Karpas-422 (cell line): ENCODE measurements around the gene ISG15. TPM values are rescaled to one million over a fixed set of nuclear protein-coding genes. Genes with fewer than 3 reads are reported as not detected.
"Not testable (repeated sequence)": the region's sequence is repeated elsewhere in the genome, so short reads cannot be mapped to it uniquely, and the experiment has no call there.

Experiments
- DNase-seq: peaks from one replicate; pipeline ENCODE4 v3.0.0-alpha.2; 2015
- H2AFZ ChIP-seq: fragments of 200-600 bp; sonication (generic); 2 replicates; pipeline ENCODE4 v1.6.1; 2014; ENCODE audit warnings: antibody characterized with exemption, low read length, mixed read lengths
- H3K27ac ChIP-seq: fragments of 200-600 bp; sonication (generic); 2 replicates; pipeline ENCODE4 v1.5.1; 2014; ENCODE audit warnings: mild to moderate bottlenecking, low read length, moderate library complexity
- H3K27me3 ChIP-seq: fragments of 200-600 bp; sonication (generic); 2 replicates; pipeline ENCODE4 v1.6.1; 2014; ENCODE audit warnings: low read length, mixed read lengths
- H3K36me3 ChIP-seq: fragments of 200-600 bp; sonication (generic); 2 replicates; pipeline ENCODE4 v1.6.1; 2014; ENCODE audit warnings: low read length, mixed read lengths; ENCODE audit not compliant: insufficient read depth
- H3K4me1 ChIP-seq: fragments of 200-600 bp; sonication (generic); 2 replicates; pipeline ENCODE4 v1.6.1; 2014; ENCODE audit warnings: mild to moderate bottlenecking, low read length, mixed read lengths
- H3K4me2 ChIP-seq: fragments of 200-600 bp; sonication (generic); 2 replicates; pipeline ENCODE4 v1.6.1; 2014; ENCODE audit warnings: low read length, low read depth, mild to moderate bottlenecking; ENCODE audit not compliant: poor library complexity, severe bottlenecking
- H3K4me3 ChIP-seq: fragments of 200-600 bp; sonication (generic); 2 replicates; pipeline ENCODE4 v1.5.1; 2014; ENCODE audit warnings: mild to moderate bottlenecking, antibody characterized with exemption, low read length, mixed read lengths
- H3K79me2 ChIP-seq: fragments of 200-600 bp; sonication (generic); 2 replicates; pipeline ENCODE4 v1.6.1; 2014; ENCODE audit warnings: mild to moderate bottlenecking, low read length, mixed read lengths
- H3K9ac ChIP-seq: fragments of 200-600 bp; sonication (generic); 2 replicates; pipeline ENCODE4 v1.6.0; 2014; ENCODE audit warnings: low read length
- H3K9me2 ChIP-seq: fragments of 200-600 bp; sonication (generic), shearing (Covaris generic); replicated peaks from 2 replicates; pipeline ENCODE4 v1.6.0; 2014; ENCODE audit warnings: mild to moderate bottlenecking, low read length, moderate library complexity; ENCODE audit not compliant: insufficient read depth
- H3K9me3 ChIP-seq: fragments of 300-700, 200-600 bp; sonication (generic); 2 replicates; pipeline ENCODE4 v1.6.1; 2014; ENCODE audit warnings: low read length, mixed read lengths
- H4K20me1 ChIP-seq: fragments of 200-600 bp; sonication (generic); 2 replicates; pipeline ENCODE4 v1.6.1; 2014; ENCODE audit warnings: mild to moderate bottlenecking, antibody characterized with exemption, low read length, low read depth; ENCODE audit not compliant: insufficient read depth
- total RNA-seq: library from RNA; depleted of rRNA; stranded (reverse); fragments of >200 nt; shearing (Covaris generic); gene quantifications from 2 replicates; pipeline ENCODE4 v1.2.3, GENCODE V29; 2014; ENCODE audit warnings: low replicate concordance

Gene ISG15
- total RNA-seq, 1 experiment from 2014 or later: 102 TPM

GRCh38 chr1:1023700-1024099, 10.4 kb downstream of the ISG15 start:
- Histone ChIP-seq H3K4me3 (no peak overlapping the region), H3K79me2 (no peaks in the 10 kb centered on the region), H4K20me1 (peaks cover 20% of the 10 kb centered on the region; the same call in 1 of the 2 replicates), H3K27ac (no peak overlapping the region), H3K4me2 (no peak overlapping the region), H3K9ac (no peak overlapping the region), H2AFZ (no peak overlapping the region), H3K36me3 (no peaks in the 10 kb centered on the region), H3K27me3 (no peaks in the 10 kb centered on the region), H3K4me1 (peaks cover 11% of the 10 kb centered on the region), H3K9me3 (no peaks in the 10 kb centered on the region), H3K9me2 (no peaks in the 10 kb centered on the region)
- DNase-seq: no peak

- H3K9ac ChIP-seq: no peak overlapping the region
- no peak for DNase-seq
- H3K27me3 ChIP-seq: no peaks in the 10 kb centered on the region
- no peaks in the 10 kb centered on the region for H3K9me2 ChIP-seq
- no peak overlapping the region for H2AFZ ChIP-seq
- H3K27ac ChIP-seq: no peak overlapping the region
- peaks cover 20% of the 10 kb centered on the region; the same call in 1 of the 2 replicates for H4K20me1 ChIP-seq
- no peaks in the 10 kb centered on the region for H3K79me2 ChIP-seq
- no peaks in the 10 kb centered on the region for H3K36me3 ChIP-seq
- H3K4me2 ChIP-seq: no peak overlapping the region
- no peaks in the 10 kb centered on the region for H3K9me3 ChIP-seq
- H3K4me1 ChIP-seq: peaks cover 11% of the 10 kb centered on the region
- no peak overlapping the region for H3K4me3 ChIP-seq
These were observed 11.0 kb downstream of the ISG15 start for GRCh38 chr1:1024149-1024770.

GRCh38 chr1:1024771-1025699, 11.7 kb downstream of the ISG15 start:
- Histone ChIP-seq H3K79me2 (no peaks in the 10 kb centered on the region), H2AFZ (no peak overlapping the region), H3K27ac (no peak overlapping the region), H3K4me2 (no peak overlapping the region), H3K9me2 (no peaks in the 10 kb centered on the region), H4K20me1 (peaks cover 20% of the 10 kb centered on the region; the same call in 1 of the 2 replicates), H3K4me1 (peaks cover 11% of the 10 kb centered on the region), H3K27me3 (no peaks in the 10 kb centered on the region), H3K9ac (no peak overlapping the region), H3K36me3 (no peaks in the 10 kb centered on the region), H3K9me3 (no peaks in the 10 kb centered on the region), H3K4me3 (no peak overlapping the region)
- no peak for DNase-seq

GRCh38 chr1:1025730-1026129, 12.4 kb downstream of the ISG15 start:
- peaks cover 20% of the 10 kb centered on the region; the same call in 1 of the 2 replicates for H4K20me1 ChIP-seq
- no peak overlapping the region for H3K4me3 ChIP-seq
- no peaks in the 10 kb centered on the region for H3K79me2 ChIP-seq
- H3K4me2 ChIP-seq: no peak overlapping the region
- no peaks in the 10 kb centered on the region for H3K27me3 ChIP-seq
- H3K4me1 ChIP-seq: peaks cover 4% of the 10 kb centered on the region
- DNase-seq: no peak
- no peaks in the 10 kb centered on the region for H3K9me3 ChIP-seq
- no peak overlapping the region for H3K27ac ChIP-seq
- H3K9ac ChIP-seq: no peak overlapping the region
- no peaks in the 10 kb centered on the region for H3K36me3 ChIP-seq
- H3K9me2 ChIP-seq: no peaks in the 10 kb centered on the region
- H2AFZ ChIP-seq: no peak overlapping the region

- Histone ChIP-seq H3K27ac (no peak overlapping the region), H3K79me2 (no peaks in the 10 kb centered on the region), H3K4me1 (peaks cover 6% of the 10 kb centered on the region), H3K9ac (no peak overlapping the region), H2AFZ (no peak overlapping the region), H3K9me2 (no peaks in the 10 kb centered on the region), H3K27me3 (no peaks in the 10 kb centered on the region), H4K20me1 (peaks cover 19% of the 10 kb centered on the region; the same call in 1 of the 2 replicates), H3K36me3 (no peaks in the 10 kb centered on the region), H3K9me3 (no peaks in the 10 kb centered on the region), H3K4me2 (no peak overlapping the region), H3K4me3 (no peak overlapping the region)
- DNase-seq: no peak
These were observed 13.5 kb downstream of the ISG15 start for GRCh38 chr1:1026599-1027413.

- no peaks in the 10 kb centered on the region for H3K9me2 ChIP-seq
- DNase-seq: no peak
- no peak overlapping the region for H3K27ac ChIP-seq
- H3K4me3 ChIP-seq: no peak overlapping the region
- H3K9me3 ChIP-seq: no peaks in the 10 kb centered on the region
- peaks cover 9% of the 10 kb centered on the region for H3K4me1 ChIP-seq
- H4K20me1 ChIP-seq: peaks cover 29% of the 10 kb centered on the region; the same call in 1 of the 2 replicates
- no peaks in the 10 kb centered on the region for H3K79me2 ChIP-seq
- no peak overlapping the region for H3K4me2 ChIP-seq
- H2AFZ ChIP-seq: no peak overlapping the region
- H3K9ac ChIP-seq: no peak overlapping the region
- no peaks in the 10 kb centered on the region for H3K36me3 ChIP-seq
- H3K27me3 ChIP-seq: no peaks in the 10 kb centered on the region
These were observed 14.5 kb downstream of the ISG15 start for GRCh38 chr1:1027791-1028190.

- H4K20me1 ChIP-seq: peaks cover 18% of the 10 kb centered on the region; the same call in 1 of the 2 replicates
- not testable (repeated sequence) for H3K36me3 ChIP-seq, H3K4me3 ChIP-seq, H3K9me2 ChIP-seq, DNase-seq, H3K27me3 ChIP-seq, H3K9ac ChIP-seq, H3K79me2 ChIP-seq, H2AFZ ChIP-seq, H3K27ac ChIP-seq, H3K4me2 ChIP-seq, H3K9me3 ChIP-seq
- H3K4me1 ChIP-seq: peaks cover 14% of the 10 kb centered on the region
These were observed 17.8 kb downstream of the ISG15 start for GRCh38 chr1:1030867-1031658.
